H1 (cell line): ENCODE measurements around the gene GPR83. TPM values are rescaled to one million over a fixed set of nuclear protein-coding genes. Genes with fewer than 3 reads are reported as not detected.

Experiments used
- CTCF ChIA-PET: fragments of 300-600 bp; sonication (Branson Sonifier 250); formaldehyde crosslinking; loops from one replicate; lab custom pipeline; 2021; ENCODE audit not compliant: partially characterized antibody; lab: Charles Lee
- POLR2A ChIA-PET: fragments of 300-600 bp; sonication (Branson Sonifier 250); formaldehyde crosslinking; loops from one replicate; lab custom pipeline; 2021; ENCODE audit warnings: inconsistent platforms; ENCODE audit not compliant: partially characterized antibody; lab: Charles Lee
- DNase-seq, 2 experiments: peaks; one replicate each; pipeline versions ENCODE4 v3.0.0 to v3.0.0-alpha.2; 2010 to 2022; ENCODE audit warnings: low spot score in 2 of 2, low read depth in 1 of 2, mixed read lengths in 1 of 2
- FAIRE-seq: peaks from 2 replicates; lab custom pipeline; 2011; peaks lifted over from hg19 to GRCh38; lab: Jason Lieb, UNC
- H2AFZ ChIP-seq: 2 replicates; pipeline ENCODE4 v1.8.1; 2012; ENCODE audit warnings: low read length, inconsistent platforms
- H2AK5ac ChIP-seq: 2 replicates; pipeline ENCODE4 v1.6.1; 2013; ENCODE audit warnings: low read depth, low read length
- H2BK120ac ChIP-seq: replicated peaks from 2 replicates; pipeline ENCODE3; 2013; ENCODE audit warnings: low read depth, low read length, inconsistent platforms
- H2BK12ac ChIP-seq: 2 replicates; pipeline ENCODE4 v1.6.1; 2013; ENCODE audit warnings: low read depth, low read length
- H2BK15ac ChIP-seq: 2 replicates; pipeline ENCODE4 v1.6.1; 2013; ENCODE audit warnings: low read length
- H2BK20ac ChIP-seq: 2 replicates; pipeline ENCODE4 v1.6.1; 2013; ENCODE audit warnings: low read length
- H2BK5ac ChIP-seq: 2 replicates; pipeline ENCODE4 v1.6.1; 2013; ENCODE audit warnings: low read depth, low read length
- H3K14ac ChIP-seq: 2 replicates; pipeline ENCODE4 v1.6.1; 2013; ENCODE audit warnings: inconsistent platforms; ENCODE audit not compliant: insufficient read length
- H3K18ac ChIP-seq: 2 replicates; pipeline ENCODE4 v1.6.1; 2013; ENCODE audit warnings: low read length; ENCODE audit errors: extremely low read depth
- H3K23ac ChIP-seq: 2 replicates; pipeline ENCODE4 v1.6.1; 2013; ENCODE audit warnings: inconsistent platforms; ENCODE audit not compliant: insufficient read length
- H3K23me2 ChIP-seq: 2 replicates; pipeline ENCODE4 v1.6.1; 2013; ENCODE audit warnings: low read depth, low read length
- H3K27ac ChIP-seq: 2 replicates; pipeline ENCODE4 v1.6.1; 2011; ENCODE audit warnings: low read depth, low read length, inconsistent platforms
- H3K27me3 ChIP-seq, 4 experiments: replicated peaks in 1 of 4; 1 replicate in 1 of 4; 2 replicates in 3 of 4; pipeline versions ENCODE4 v1.6.1 to v1.8.1; 2011 to 2013; ENCODE audit warnings: low read length in 3 of 4, mild to moderate bottlenecking in 3 of 4, inconsistent platforms in 2 of 4, mixed read lengths in 2 of 4, moderate library complexity in 1 of 4; ENCODE audit not compliant: control insufficient read depth in 3 of 4, insufficient read depth in 3 of 4; ENCODE audit errors: extremely low read depth in 1 of 4
- H3K36me3 ChIP-seq, 4 experiments: 2 replicates each; pipeline versions ENCODE4 v1.6.1 to v1.8.1; 2011 to 2013; ENCODE audit warnings: mild to moderate bottlenecking in 4 of 4, low read length in 3 of 4, moderate library complexity in 2 of 4, control low read depth in 1 of 4, inconsistent platforms in 1 of 4; ENCODE audit not compliant: insufficient read depth in 4 of 4, control insufficient read depth in 2 of 4
- H3K4ac ChIP-seq: replicated peaks from 2 replicates; pipeline ENCODE3; 2013; ENCODE audit warnings: low read length, low read depth, mixed read lengths, inconsistent platforms; ENCODE audit not compliant: insufficient read length
- H3K4me1 ChIP-seq, 4 experiments: replicated peaks in 1 of 4; 1 replicate in 1 of 4; 2 replicates in 3 of 4; pipeline versions ENCODE4 v1.6.1 to v1.8.1; 2011 to 2013; ENCODE audit warnings: low read length in 3 of 4, inconsistent platforms in 2 of 4, mixed read lengths in 1 of 4; ENCODE audit not compliant: insufficient read depth in 4 of 4, control insufficient read depth in 3 of 4
- H3K4me2 ChIP-seq, 2 experiments: 2 replicates each; pipeline versions ENCODE4 v1.6.1 to v1.8.1; 2011 to 2013; ENCODE audit warnings: low read depth in 2 of 2, low read length in 2 of 2, control low read depth in 1 of 2, inconsistent platforms in 1 of 2, mild to moderate bottlenecking in 1 of 2; ENCODE audit not compliant: insufficient read depth in 1 of 2
- H3K4me3 ChIP-seq, 4 experiments: fragments of 200-600, 300-600 bp in 1 of 4; sonication (generic), shearing (Covaris generic), sonication (Bioruptor Twin) in 1 of 4; 2 replicates each; pipeline versions ENCODE4 v1.5.1 to v1.8.1; 2011 to 2016; ENCODE audit warnings: low read length in 4 of 4, low read depth in 3 of 4, control low read depth in 2 of 4, inconsistent platforms in 2 of 4, mild to moderate bottlenecking in 2 of 4, mixed read lengths in 1 of 4, moderate library complexity in 1 of 4; ENCODE audit not compliant: insufficient read depth in 2 of 4; ENCODE audit errors: extremely low read depth in 1 of 4
- H3K56ac ChIP-seq: replicated peaks from 2 replicates; pipeline ENCODE3; 2013; ENCODE audit warnings: low read depth, mild to moderate bottlenecking, mixed read lengths, low read length, inconsistent platforms; ENCODE audit not compliant: insufficient read length
- H3K79me1 ChIP-seq: 2 replicates; pipeline ENCODE4 v1.6.1; 2013; ENCODE audit warnings: low read depth, low read length, control low read depth
- H3K79me2 ChIP-seq, 2 experiments: 2 replicates each; pipeline versions ENCODE4 v1.6.1 to v1.8.1; 2012 to 2013; ENCODE audit warnings: low read length in 2 of 2, mild to moderate bottlenecking in 2 of 2, inconsistent platforms in 1 of 2; ENCODE audit not compliant: insufficient read depth in 2 of 2, control insufficient read depth in 1 of 2
- H3K9ac ChIP-seq, 4 experiments: replicated peaks in 1 of 4; 1 replicate in 1 of 4; 2 replicates in 3 of 4; pipeline versions ENCODE4 v1.6.1 to v1.8.1; 2011 to 2013; ENCODE audit warnings: low read depth in 3 of 4, low read length in 3 of 4, control low read depth in 2 of 4, mild to moderate bottlenecking in 2 of 4, moderate library complexity in 2 of 4, inconsistent platforms in 1 of 4; ENCODE audit errors: extremely low read depth in 1 of 4
- H3K9me3 ChIP-seq, 2 experiments: 2 replicates each; pipeline versions ENCODE4 v1.6.1 to v1.8.1; 2012 to 2013; ENCODE audit warnings: mild to moderate bottlenecking in 2 of 2, moderate library complexity in 2 of 2, control low read depth in 1 of 2, inconsistent platforms in 1 of 2, low read depth in 1 of 2, low read length in 1 of 2, mixed read lengths in 1 of 2; ENCODE audit not compliant: insufficient read depth in 2 of 2
- H4K20me1 ChIP-seq, 2 experiments: replicated peaks in 1 of 2; 2 replicates each; pipeline versions ENCODE3 to v1.8.1; 2011 to 2013; ENCODE audit warnings: inconsistent platforms in 2 of 2, low read length in 2 of 2, mild to moderate bottlenecking in 1 of 2; ENCODE audit not compliant: insufficient read depth in 2 of 2, control insufficient read depth in 1 of 2
- H4K5ac ChIP-seq: 2 replicates; pipeline ENCODE4 v1.6.1; 2013; ENCODE audit warnings: low read length, low read depth, mixed read lengths, inconsistent platforms; ENCODE audit not compliant: insufficient read length
- H4K8ac ChIP-seq: 2 replicates; pipeline ENCODE4 v1.8.0; 2013; ENCODE audit warnings: mild to moderate bottlenecking, moderate library complexity, low read length, inconsistent platforms; ENCODE audit not compliant: insufficient read depth; ENCODE audit errors: extremely low read depth
- H4K91ac ChIP-seq: replicated peaks from 2 replicates; pipeline ENCODE3; 2013; ENCODE audit warnings: low read length, mixed read lengths, inconsistent platforms; ENCODE audit not compliant: insufficient read length
- ASH2L ChIP-seq: fragments of 200-600, 300-600 bp; sonication (generic); IDR thresholded peaks from one replicate; pipeline ENCODE4 v1.7.1; 2017; ENCODE audit warnings: low read length
- CBX8 ChIP-seq: fragments of 300-800, 300-1000 bp; sonication (generic); IDR thresholded peaks from 2 replicates; pipeline ENCODE4 v1.7.1; 2016; ENCODE audit warnings: low read depth, low read length, borderline replicate concordance
- CTBP2 ChIP-seq: IDR thresholded peaks from 2 replicates; pipeline ENCODE4 v1.7.0; 2011; ENCODE audit warnings: borderline replicate concordance, mild to moderate bottlenecking, moderate library complexity, mixed read lengths, low read length; ENCODE audit not compliant: insufficient read depth, insufficient read length
- NRF1 ChIP-seq: IDR thresholded peaks from 2 replicates; pipeline ENCODE4 v1.6.1; 2011; ENCODE audit warnings: mild to moderate bottlenecking, low read depth, low read length, improper control_type of control experiment
- RAD21 ChIP-seq, 2 experiments: IDR thresholded peaks in 1 of 2; conservative IDR thresholded peaks in 1 of 2; 2 replicates each; pipeline ENCODE4 v1.6.1; 2011; ENCODE audit warnings: low read depth in 2 of 2, low read length in 2 of 2, improper control_type of control experiment in 1 of 2, inconsistent platforms in 1 of 2, mild to moderate bottlenecking in 1 of 2, moderate library complexity in 1 of 2
- SIN3A ChIP-seq, 2 experiments: IDR thresholded peaks in 1 of 2; conservative IDR thresholded peaks in 1 of 2; 2 replicates each; pipeline ENCODE4 v1.6.1; 2011 to 2012; ENCODE audit warnings: low read length in 2 of 2, improper control_type of control experiment in 1 of 2, low read depth in 1 of 2, mild to moderate bottlenecking in 1 of 2
- SIX5 ChIP-seq: IDR thresholded peaks from 2 replicates; pipeline ENCODE4 v1.6.1; 2011; ENCODE audit warnings: mild to moderate bottlenecking, low read depth, low read length
- SUZ12 ChIP-seq: fragments of 200-600 bp; sonication (generic); IDR thresholded peaks from 2 replicates; pipeline ENCODE4 v1.6.1; 2012; ENCODE audit warnings: mild to moderate bottlenecking, inconsistent platforms, low read length, moderate library complexity, mixed read lengths
- TAF1 ChIP-seq: IDR thresholded peaks from 2 replicates; pipeline ENCODE4 v1.6.1; 2011; ENCODE audit warnings: mild to moderate bottlenecking, low read depth, low read length
- WGBS, 2 experiments: shearing (Covaris generic) in 1 of 2; methylation state at CpG; one replicate each; pipeline versions ENCODE4 v1.1.6 to v1.1.7; 2013 to 2015; ENCODE audit warnings: low lambda C conversion rate in 2 of 2, mixed read lengths in 2 of 2, inconsistent platforms in 1 of 2, low coverage in 1 of 2, missing lambda C conversion rate in 1 of 2; ENCODE audit not compliant: insufficient replicate concordance in 2 of 2, insufficient coverage in 1 of 2, insufficient read length in 1 of 2; ENCODE audit errors: extremely low coverage in 1 of 2, missing lambda C conversion rate in 1 of 2; 5-methylcytosine and 5-hydroxymethylcytosine counted together
- polyA plus RNA-seq, 7 experiments: library from polyadenylated mRNA; depleted of rRNA in 3 of 7; stranded (reverse) in 5 of 7; unstranded in 2 of 7; fragments of >200 nt in 5 of 7; fragments of 200-250 nt in 2 of 7; gene quantifications; 1 replicate in 5 of 7; 2 replicates in 1 of 7; 4 replicates in 1 of 7; pipeline versions ENCODE4 v1.2.1 to v1.2.3, GENCODE V29; 2011 to 2013; ENCODE audit warnings: missing spikeins in 2 of 7, mixed read lengths in 2 of 7
- total RNA-seq: library from RNA; stranded (reverse); fragmentation: NEBNext Ultra II Directional; extraction: Animal tissue kit (Norgen Biotek cat#: 25700); gene quantifications from 2 replicates; pipeline ENCODE4 v1.2.1, GENCODE V29; 2021
- TF ChIP-seq, protein P1 (sequence below), 3 experiments: IDR thresholded peaks; 1 replicate in 2 of 3; 2 replicates in 1 of 3; pipeline versions ENCODE4 v1.5.1 to v1.6.1; 2011; ENCODE audit warnings: low read length in 3 of 3, mild to moderate bottlenecking in 3 of 3, inconsistent platforms in 2 of 3, low read depth in 1 of 3, moderate library complexity in 1 of 3; ENCODE audit not compliant: insufficient read depth in 1 of 3; ENCODE audit errors: control extremely low read depth in 1 of 3

GPR83 gene
- total and polyA plus RNA-seq, 2 of the 8 experiments (the other 6 are each of a cell fraction or from before 2014, with no cell fraction given) = 0.30 to 1.5 TPM

DNA sequence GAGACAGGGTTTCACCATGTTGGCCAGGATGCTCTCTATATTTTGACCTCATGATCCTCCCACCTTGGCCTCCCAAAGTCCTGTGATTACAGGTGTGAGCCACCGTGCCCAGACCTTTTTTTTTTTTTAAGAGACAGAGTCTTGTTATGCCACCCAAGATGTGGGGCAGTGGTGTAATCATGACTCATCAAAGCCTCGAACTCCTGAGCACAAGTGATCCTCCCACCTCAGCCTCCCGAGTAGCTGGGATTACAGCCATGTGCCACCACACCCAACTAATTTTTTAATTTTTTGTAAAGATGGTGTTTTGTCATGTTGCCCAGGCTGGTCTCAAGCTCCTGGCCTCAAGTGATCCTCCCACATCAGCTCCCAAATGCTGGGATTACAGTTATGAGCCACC, 59.0 kb downstream of the GPR83 start:
- no peak overlapping the region for H3K18ac ChIP-seq
- H3K9me3 ChIP-seq = peaks cover 8 to 13% of the 10 kb centered on the region in 2 experiments; a peak in 2 of 4 replicates
- WGBS, 2 experiments = 85% methylated on average over 3 of the region's 3 CpGs; no CpG with 5 or more reads in 1 of the 2 experiments
- POLR2A ChIA-PET = interaction anchor here (0.6 to 0.7 kb wide), 2 partner anchors 213 to 267 kb away, joined by 3 to 5 read pairs; no protein-coding TSS in a partner anchor
- H4K8ac ChIP-seq = no peak overlapping the region
- H4K5ac ChIP-seq = no peak overlapping the region
- H3K36me3 ChIP-seq = no peaks in the 10 kb centered on the region
- CTCF ChIA-PET = interaction anchor here (0.7 kb wide), 2 partner anchors 16 to 357 kb away, joined by 3 to 5 read pairs; no protein-coding TSS in a partner anchor
- no peaks in the 10 kb centered on the region for H3K23me2 ChIP-seq
- H2BK20ac ChIP-seq = no peak overlapping the region
- no peak overlapping the region for H2BK15ac ChIP-seq
- H4K91ac ChIP-seq = no peak overlapping the region
- H3K4ac ChIP-seq = no peak overlapping the region
- no peak for FAIRE-seq
- no peaks in the 10 kb centered on the region for H3K27me3 ChIP-seq
- H4K20me1 ChIP-seq = no peaks in the 10 kb centered on the region
- no peak overlapping the region for H2BK120ac ChIP-seq
- no peak overlapping the region for H3K4me3 ChIP-seq
- no peak for DNase-seq
- H2AK5ac ChIP-seq = no peak overlapping the region
- H2BK12ac ChIP-seq = no peak overlapping the region
- no peak overlapping the region for H3K9ac ChIP-seq
- H2AFZ ChIP-seq = no peak overlapping the region
- no peak overlapping the region for H2BK5ac ChIP-seq
- no peak overlapping the region for H3K14ac ChIP-seq
- H3K79me1 ChIP-seq = no peaks in the 10 kb centered on the region
- no peaks in the 10 kb centered on the region for H3K4me1 ChIP-seq
- no peak overlapping the region for H3K56ac ChIP-seq
- H3K79me2 ChIP-seq = no peaks in the 10 kb centered on the region
- no peak overlapping the region for H3K23ac ChIP-seq
- H3K27ac ChIP-seq = no peak overlapping the region
- no peak overlapping the region for H3K4me2 ChIP-seq
- TF ChIP-seq TAF1 = no peak
- no peak for TF ChIP-seq SIN3A (conservative IDR thresholded peaks at IDR 0.05 in 1 of 2, IDR thresholded peaks at IDR 0.05 in 1 of 2; ENCODE audit: low read depth in 1 of 2, low read length in 2 of 2)
- no peak for TF ChIP-seq RAD21 (IDR thresholded peaks at IDR 0.05 in 1 of 2, conservative IDR thresholded peaks at IDR 0.05 in 1 of 2; ENCODE audit: low read depth in 2 of 2, low read length in 2 of 2)
- TF ChIP-seq SUZ12 = no peak
- TF ChIP-seq ASH2L = no peak
- TF ChIP-seq CBX8 = no peak
- TF ChIP-seq SIX5 = no peak
- TF ChIP-seq, protein P1, sequence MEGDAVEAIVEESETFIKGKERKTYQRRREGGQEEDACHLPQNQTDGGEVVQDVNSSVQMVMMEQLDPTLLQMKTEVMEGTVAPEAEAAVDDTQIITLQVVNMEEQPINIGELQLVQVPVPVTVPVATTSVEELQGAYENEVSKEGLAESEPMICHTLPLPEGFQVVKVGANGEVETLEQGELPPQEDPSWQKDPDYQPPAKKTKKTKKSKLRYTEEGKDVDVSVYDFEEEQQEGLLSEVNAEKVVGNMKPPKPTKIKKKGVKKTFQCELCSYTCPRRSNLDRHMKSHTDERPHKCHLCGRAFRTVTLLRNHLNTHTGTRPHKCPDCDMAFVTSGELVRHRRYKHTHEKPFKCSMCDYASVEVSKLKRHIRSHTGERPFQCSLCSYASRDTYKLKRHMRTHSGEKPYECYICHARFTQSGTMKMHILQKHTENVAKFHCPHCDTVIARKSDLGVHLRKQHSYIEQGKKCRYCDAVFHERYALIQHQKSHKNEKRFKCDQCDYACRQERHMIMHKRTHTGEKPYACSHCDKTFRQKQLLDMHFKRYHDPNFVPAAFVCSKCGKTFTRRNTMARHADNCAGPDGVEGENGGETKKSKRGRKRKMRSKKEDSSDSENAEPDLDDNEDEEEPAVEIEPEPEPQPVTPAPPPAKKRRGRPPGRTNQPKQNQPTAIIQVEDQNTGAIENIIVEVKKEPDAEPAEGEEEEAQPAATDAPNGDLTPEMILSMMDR (IDR thresholded peaks at IDR 0.05; ENCODE audit: control extremely low read depth in 1 of 3, insufficient read depth in 1 of 3, low read depth in 1 of 3, low read length in 3 of 3) = no peak
- no peak for TF ChIP-seq NRF1
- no peak for TF ChIP-seq CTBP2
